Right kidney (tissue), 9 donors: ENCODE results near the gene STARD13.

Experiments used
- DNase-seq: peaks from one replicate; pipeline ENCODE4 v3.0.0-alpha.2; 2016
- long read RNA-seq, 8 donors: transcript quantifications; one replicate each; lab custom pipeline, GENCODE V29; 2026

STARD13 gene, protein sequence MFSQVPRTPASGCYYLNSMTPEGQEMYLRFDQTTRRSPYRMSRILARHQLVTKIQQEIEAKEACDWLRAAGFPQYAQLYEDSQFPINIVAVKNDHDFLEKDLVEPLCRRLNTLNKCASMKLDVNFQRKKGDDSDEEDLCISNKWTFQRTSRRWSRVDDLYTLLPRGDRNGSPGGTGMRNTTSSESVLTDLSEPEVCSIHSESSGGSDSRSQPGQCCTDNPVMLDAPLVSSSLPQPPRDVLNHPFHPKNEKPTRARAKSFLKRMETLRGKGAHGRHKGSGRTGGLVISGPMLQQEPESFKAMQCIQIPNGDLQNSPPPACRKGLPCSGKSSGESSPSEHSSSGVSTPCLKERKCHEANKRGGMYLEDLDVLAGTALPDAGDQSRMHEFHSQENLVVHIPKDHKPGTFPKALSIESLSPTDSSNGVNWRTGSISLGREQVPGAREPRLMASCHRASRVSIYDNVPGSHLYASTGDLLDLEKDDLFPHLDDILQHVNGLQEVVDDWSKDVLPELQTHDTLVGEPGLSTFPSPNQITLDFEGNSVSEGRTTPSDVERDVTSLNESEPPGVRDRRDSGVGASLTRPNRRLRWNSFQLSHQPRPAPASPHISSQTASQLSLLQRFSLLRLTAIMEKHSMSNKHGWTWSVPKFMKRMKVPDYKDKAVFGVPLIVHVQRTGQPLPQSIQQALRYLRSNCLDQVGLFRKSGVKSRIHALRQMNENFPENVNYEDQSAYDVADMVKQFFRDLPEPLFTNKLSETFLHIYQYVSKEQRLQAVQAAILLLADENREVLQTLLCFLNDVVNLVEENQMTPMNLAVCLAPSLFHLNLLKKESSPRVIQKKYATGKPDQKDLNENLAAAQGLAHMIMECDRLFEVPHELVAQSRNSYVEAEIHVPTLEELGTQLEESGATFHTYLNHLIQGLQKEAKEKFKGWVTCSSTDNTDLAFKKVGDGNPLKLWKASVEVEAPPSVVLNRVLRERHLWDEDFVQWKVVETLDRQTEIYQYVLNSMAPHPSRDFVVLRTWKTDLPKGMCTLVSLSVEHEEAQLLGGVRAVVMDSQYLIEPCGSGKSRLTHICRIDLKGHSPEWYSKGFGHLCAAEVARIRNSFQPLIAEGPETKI
- long read RNA-seq, donor 1, full-length matches to known transcripts = 2 of 2 reads
- long read RNA-seq, donor 1, partial matches to known transcripts = 0 of 2 reads
- long read RNA-seq, donor 1, other reads (novel, unspliced or antisense) = 0 of 2 reads
- long read RNA-seq, donor 2, full-length matches to known transcripts = 2 of 2 reads
- long read RNA-seq, donor 2, partial matches to known transcripts = 0 of 2 reads
- long read RNA-seq, donor 2, other reads (novel, unspliced or antisense) = 0 of 2 reads
- long read RNA-seq, donor 3, full-length matches to known transcripts = 1 of 1 reads
- long read RNA-seq, donor 3, partial matches to known transcripts = 0 of 1 reads
- long read RNA-seq, donor 3, other reads (novel, unspliced or antisense) = 0 of 1 reads
- long read RNA-seq, donor 4, full-length matches to known transcripts = 1 of 1 reads
- long read RNA-seq, donor 4, partial matches to known transcripts = 0 of 1 reads
- long read RNA-seq, donor 4, other reads (novel, unspliced or antisense) = 0 of 1 reads
- long read RNA-seq, donor 5, full-length matches to known transcripts = 2 of 2 reads
- long read RNA-seq, donor 5, partial matches to known transcripts = 0 of 2 reads
- long read RNA-seq, donor 5, other reads (novel, unspliced or antisense) = 0 of 2 reads
- long read RNA-seq, donor 6 = 0 reads
- long read RNA-seq, donor 7, full-length matches to known transcripts = 2 of 2 reads
- long read RNA-seq, donor 7, partial matches to known transcripts = 0 of 2 reads
- long read RNA-seq, donor 7, other reads (novel, unspliced or antisense) = 0 of 2 reads
- long read RNA-seq, donor 8, full-length matches to known transcripts = 1 of 1 reads
- long read RNA-seq, donor 8, partial matches to known transcripts = 0 of 1 reads
- long read RNA-seq, donor 8, other reads (novel, unspliced or antisense) = 0 of 1 reads

DNA sequence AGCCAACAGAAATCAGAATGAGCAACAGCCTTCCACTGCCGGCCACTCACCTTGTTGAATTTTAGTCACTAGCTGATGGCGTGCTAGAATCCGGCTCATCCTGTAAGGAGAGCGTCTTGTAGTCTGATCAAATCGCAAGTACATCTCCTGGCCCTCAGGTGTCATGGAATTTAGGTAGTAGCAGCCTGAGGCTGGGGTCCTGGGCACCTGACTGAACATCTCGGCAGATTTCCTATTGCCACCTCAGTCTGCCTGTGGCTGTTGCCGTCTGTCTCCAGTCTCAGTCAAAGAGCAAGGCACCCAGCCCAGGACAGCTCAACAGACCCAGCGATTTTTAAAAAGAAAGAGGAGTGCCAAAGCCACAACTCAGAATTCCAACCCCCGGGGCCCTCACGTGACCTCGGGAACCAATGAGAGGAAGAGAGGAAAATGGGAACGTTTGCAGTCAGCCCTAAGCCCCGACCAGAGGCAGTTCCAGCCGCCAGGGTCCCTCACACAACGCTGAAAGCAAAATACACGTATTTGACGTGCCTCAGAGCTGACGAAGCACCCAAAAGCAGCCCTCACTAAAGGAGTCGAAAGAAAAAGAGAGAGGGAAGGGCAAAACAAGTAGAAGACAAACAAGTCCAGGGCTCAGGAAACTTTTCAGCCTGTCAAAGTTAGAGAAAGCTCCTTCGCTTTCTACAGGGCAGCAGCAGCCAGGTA is at the start of gene STARD13:
STARD13 (minus strand) TSS at position 336 of the 705 bp plus-strand sequence; CDS start at position 219, 117 bp downstream.
- peak; percentile 80 for DNase-seq

DNA sequence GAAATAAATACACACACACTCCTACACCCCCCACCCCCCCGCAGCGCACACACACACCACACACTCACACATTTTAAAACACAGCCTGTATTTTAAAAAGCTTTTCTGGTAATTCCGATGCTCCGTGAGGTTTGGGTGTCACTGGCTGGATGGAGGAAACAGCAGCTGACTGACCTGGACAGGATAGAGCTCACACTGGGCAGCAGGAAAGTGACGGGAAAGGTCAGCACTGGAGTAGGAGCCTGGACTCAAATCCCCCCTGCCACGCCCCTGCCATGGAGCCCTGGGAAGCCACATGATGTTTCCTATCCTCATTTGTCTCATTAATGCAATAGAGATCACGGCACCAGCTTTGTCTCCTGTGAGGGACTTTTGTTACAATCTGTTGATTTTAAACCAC is 49.3 kb upstream of the STARD13 start:
- DNase-seq = no peak

DNA sequence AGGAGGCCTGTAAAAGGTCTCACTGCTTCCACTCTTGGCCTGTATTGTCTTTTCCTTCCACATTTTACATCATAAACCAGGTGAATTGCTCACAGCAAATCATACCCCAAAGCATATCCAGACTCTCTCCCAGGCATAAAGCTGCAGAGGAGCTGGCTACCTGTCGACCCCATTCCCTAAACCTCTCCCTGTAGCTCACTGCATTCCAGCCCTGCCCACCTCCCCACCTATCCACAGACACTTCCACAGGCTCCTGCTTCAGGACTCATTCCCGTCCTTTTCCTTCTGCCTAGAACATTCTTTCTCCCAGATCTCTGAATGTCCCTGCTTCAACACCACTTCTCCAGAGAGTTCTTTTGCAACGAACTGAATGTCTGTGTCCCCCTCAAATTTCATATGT is 46.4 kb upstream of the STARD13 start:
- no peak for DNase-seq

DNA sequence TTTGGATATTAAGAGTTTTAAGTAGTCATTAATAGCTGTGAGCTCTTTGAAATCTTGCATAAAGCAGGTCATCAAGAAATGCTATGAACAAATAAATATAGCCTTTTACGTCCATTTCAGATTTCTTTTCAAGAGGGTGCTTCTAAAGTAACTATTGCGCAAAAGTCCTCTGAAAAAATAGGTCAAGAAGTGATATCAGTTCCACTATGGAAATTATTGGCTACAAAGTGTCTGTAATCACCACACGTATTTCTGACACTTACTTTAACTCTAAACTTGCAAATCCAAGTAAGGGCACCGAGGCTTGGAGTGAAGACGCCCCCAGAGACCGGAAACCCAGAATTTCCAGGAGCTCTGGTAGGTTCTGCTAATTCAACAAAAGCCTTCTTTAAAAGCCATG is 44.9 kb upstream of the STARD13 start:
- no peak for DNase-seq

DNA sequence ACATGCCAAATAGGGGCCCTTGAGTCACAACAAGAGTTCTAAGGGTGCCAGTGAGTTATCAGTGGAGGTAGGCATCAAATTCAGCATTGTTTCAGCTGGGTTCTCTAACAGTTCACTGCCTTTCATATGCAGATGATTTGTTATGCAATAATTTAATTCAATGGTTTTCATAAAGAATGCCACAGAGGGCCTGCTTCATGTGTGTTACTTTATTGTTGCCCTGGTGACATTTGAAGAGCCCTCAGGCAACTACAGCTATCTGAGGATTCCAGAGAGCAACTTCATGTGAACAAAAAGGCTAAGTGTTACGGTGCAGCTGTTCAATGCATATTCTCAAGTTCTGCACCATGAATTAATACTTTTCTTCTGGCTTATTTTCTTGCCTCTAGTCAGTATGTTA is 43.1 kb upstream of the STARD13 start:
- DNase-seq = no peak

DNA sequence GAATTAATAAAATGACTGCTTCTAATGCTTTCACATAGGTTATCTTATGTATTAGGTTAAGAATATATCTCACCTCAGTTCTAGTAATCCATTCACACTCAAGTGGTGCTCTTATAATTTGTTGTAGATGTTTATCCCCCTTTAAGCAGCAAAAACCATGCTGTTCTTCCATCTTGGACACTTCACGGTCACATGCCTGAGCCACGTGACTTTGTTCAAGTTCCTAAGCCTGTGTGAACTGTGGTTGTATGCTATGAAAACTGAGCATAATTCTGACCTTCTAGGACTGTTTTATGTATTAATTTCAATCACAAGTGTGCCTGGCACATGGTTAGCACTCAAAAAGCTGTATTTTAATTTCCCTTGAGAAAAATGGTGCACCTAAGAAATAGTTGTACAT is 41.2 kb upstream of the STARD13 start:
- DNase-seq = no peak

DNA sequence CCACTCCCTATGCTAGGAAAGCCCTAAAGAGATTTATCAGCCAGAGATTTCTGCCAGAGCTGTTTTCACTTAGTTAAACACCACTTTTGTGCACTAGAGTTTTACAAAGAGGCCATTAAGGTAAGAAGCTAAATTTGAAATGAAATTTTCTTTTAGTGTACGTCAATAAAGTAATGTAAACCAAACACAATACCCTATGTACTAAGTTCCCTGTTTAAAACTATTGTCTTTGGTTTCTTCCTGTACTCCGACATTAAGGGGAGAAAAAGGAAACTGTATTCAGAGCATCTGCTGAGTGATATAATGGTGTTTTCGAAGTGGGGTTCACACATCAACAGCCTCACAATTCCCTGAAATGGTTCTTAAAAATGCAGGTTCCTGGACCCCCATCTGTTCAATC is 40.7 kb upstream of the STARD13 start:
- DNase-seq = no peak

DNA sequence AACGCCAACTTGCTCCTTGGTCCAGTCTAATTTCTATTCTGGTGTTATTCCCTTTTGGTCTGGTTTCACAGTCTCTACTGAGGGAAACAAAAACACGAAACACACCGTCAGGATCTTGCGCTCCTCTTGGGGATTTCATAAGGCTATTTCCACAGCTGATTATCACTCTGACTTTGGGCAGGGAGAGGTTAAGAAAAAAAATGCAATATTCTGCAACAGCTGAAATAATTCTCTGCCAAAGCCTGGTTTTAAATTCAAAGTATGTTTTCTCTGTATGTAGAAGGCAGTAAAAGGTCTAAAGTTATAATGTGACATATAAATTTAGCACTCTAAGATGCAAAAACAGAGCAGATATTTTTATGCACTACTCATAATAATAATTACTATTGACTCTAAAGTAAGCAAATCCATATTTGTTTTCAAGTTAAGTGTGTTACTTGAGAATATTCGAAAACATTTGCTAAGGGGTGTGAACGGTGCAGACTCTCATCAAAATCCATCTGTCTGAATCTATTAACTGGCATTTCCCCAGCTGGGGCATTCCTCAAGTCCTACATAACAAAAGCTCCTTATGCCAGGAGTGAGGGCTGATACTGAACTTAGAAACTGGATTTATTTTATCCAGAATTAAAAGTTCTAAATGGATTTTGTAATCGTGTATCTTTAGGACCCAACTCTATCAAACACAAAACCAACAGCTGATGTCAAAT is 38.4 kb upstream of the STARD13 start:
- no peak for DNase-seq

DNA sequence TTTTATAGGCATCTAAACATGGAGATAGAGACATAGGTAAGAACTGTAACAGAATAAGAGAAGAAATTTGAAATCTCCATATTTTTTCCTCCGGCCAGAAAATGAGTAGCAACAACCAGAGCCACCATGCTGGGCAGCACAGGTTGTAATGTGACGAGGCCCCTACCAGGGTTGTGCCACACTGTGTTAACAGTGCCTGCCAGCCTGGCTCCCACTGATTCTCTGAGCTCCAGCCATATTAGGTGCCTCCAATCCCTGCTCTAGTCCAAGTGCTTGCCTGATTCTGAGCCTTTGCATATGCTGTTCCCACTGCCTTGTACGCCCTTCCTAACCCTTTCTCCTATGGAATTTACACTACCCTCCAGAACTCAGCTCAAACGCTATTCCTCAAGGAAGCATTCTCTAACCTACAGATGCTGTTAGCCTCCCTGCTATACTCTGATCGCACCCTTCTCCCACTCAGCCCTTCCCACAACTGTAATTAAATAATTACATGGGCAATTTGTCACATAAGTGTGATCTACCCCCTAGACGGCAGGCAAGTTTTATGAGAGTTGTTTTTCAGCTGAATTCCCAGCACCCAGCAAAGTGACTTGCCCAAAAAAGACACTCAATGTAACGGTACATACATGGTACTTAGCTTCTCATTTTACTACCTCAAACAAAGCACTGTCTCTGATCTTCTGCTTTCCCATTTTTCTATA is 37.6 kb upstream of the STARD13 start:
- no peak for DNase-seq

DNA sequence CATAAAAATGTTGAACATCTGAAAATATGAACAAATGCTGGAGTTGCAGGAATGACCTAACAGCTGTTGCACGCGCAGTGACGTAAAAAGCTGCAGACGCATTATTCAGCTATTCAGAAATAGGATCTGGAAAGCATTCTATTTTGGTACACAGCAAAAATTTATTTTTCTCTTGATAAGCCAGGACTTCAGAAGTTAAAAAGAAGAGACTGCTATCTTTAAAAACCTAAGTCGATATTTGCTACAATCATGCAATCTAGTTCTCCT is 36.9 kb upstream of the STARD13 start:
- DNase-seq = no peak

DNA sequence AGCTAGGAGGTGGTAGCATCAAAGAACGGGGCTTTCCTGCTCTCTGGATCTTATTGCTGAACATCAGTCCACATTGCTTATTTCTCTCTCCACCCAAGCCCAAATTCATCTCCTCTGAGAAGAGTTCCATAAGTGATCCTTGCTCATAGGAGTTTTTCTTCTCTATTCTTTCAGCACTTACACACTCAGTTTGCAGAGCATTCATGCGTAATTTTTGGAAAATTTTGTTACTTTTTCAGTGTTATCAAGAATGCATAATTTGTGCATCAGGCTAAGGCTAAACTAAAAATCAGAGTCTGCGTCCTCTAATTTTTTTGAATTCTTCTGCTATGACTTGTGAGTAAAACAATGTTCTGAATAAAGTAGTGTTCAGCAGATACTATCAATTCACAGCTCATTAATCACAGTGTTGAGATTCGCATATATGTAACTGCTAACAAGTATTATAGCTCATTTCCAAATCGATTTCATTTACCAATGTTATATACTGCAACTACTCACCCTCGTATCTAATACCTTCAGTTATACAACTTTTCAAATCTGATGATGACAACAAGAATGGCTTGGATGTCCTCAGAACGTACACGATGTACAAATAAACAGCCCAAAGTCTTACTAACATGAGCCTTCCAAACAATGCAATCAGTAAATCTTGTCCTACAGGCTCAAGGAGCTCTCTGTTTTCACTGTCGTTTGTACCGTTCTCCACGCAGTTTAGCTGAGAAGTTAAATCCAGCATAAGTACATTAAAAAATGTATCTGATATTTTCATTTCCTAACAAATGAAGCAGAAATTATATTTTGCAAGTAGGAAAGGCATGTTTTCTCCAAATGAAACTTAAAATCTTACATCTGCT is 36.4 kb upstream of the STARD13 start:
- DNase-seq = no peak

DNA sequence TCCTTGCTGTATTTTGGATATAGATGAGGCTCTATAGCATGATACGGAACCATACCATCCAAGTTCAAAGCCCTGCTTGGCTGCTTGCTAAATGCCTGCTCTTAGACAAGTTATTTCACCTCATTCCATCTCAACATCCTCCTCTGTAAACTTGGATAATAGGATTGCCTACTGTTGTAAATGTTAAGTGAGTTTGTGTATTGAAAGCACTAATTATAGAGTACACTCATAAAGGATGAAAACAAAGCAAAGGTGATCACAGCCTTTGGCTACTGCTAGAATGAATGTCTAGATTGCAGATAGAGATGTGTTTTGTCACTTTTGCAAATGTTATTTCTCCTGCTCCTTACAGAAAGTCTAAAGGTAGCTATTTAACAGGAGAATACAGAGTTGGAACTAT is 34.3 kb upstream of the STARD13 start:
- no peak for DNase-seq

DNA sequence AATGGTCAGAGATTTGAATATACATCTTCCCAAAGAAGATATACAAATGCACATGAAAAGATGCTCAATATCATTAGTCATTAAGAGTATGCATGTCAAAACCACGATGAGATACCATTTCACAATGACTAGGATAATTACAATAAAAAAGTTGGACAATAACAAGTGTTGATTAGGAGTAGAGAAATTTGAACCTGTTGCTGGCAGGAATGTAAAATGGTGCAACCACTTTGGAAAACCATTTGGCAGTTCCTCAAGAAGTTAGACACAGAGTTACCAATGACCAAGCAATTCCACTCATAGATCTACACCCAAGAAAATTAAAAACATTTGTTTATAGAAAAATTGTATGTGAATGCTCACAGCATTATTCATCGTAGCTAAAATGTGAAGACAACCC is 33.2 kb upstream of the STARD13 start:
- no peak for DNase-seq

DNA sequence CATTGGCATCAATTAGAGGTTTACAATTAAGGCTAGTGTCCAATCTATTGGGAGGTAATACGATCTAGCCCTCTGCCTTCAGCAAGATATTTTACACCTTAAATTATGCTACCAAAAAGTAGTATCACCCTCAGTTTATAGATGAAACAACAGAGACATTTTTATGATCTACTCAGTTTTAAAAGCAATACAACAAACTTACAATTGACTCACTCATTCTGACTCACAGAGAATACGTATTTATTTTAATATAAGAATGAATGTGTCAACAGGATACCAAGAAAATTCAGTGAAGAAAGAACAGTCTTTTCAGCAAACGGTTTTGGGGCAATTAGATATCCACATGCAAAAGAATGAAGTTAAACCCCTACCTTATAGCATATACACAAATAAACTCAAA is 32.5 kb upstream of the STARD13 start:
- no peak for DNase-seq

DNA sequence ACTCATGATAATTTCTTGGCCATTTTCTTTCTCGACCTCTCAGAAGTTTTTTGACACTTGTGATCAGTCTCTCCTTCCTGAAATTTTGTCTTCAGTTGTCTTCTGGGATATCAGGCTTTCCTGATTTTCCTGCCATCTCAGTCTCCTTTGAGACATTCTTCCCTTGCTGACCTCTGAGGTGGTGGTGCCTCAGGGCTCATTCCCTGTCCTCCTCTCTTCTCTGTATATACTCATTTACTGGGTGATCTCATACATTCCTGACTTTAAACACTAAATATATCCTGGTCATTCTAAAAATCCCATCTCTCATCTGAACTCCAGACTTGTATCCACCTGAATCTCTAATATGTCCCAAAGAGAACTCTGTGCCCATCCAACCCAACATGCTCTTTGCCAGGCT is 31.3 kb upstream of the STARD13 start:
- DNase-seq = no peak

DNA sequence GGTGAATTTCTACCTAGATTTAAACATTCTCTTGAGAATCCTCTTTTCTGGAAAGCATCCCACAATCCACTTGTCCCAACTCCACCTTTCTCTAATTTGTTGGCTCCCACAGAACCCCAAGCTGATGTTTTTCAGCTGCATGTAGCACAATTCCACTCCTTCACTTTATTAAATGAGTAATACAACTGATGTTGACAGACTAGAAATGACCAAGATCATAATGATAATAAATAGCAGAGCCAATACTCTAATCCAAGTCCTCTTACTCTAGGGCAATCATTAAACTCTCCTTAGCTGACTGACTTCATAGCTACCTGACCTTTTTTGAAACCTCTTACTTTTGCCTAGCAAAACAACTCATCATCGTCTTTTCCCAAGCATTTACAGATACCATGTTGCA is 27.9 kb upstream of the STARD13 start:
- DNase-seq = no peak

DNA sequence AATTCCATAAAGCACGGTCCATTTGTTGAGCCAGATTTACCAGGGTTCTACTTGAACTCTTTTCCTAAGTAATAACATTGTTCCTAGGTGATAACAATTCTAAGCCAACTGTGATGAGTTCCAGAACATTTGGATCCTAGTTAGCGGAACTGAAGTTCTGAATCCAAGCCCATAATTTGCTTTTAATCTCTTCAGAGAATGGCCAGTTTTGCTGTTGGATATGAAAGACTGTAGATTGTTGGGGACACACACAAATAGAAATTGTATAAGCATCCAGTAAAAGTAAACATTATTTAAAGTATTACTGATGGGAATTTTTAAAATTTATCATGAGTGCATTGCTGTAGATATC is 27.3 kb upstream of the STARD13 start:
- DNase-seq = no peak

DNA sequence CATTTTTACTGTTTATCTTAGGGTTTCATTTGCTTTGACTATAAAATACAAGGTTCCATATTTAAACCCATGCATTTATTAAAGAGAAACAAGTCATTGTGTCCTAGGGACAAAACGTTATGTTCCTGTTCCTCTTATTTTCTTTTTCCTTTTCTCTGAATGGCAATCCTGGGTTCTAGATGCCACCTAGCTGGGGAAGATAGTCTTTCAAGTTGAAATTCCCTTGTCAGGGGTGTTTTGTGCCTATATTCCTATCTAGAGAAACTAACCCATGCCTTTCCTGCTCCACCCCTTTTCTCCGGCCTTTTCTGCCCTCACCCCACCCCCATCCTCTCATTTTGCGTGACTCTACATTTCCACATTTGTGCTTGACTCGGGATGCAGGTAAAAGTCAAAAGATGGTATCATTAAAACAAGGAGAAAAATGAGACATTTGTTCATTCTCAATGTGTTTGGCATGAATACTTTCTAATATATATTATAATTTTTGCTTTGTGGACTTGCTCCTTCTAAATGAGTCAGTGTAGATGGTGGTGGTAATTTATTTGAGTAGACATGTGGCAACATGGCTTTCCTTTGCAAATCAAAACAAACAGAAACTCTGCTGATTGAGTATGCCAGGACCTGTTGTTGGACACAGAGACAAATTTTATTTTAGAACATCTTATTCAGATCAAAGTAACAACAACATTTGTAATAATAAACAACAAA is 26.8 kb upstream of the STARD13 start:
- no peak for DNase-seq
